Lower lobe of right lung (tissue), 2 donors: ENCODE results near the gene SYT14. TPM values are rescaled to one million over a fixed set of nuclear protein-coding genes. Genes with fewer than 3 reads are reported as not detected.
A peak's percentile ranks its signal among the peaks of the same experiment; 100 is the strongest.

Experiments used
- ATAC-seq, 2 donors: fragments of 200-7000 bp; cut with Tn5 transposase; one replicate each; pipeline ENCODE4 v1.9.1; 2020 to 2022; ENCODE audit warnings: mild to moderate bottlenecking in 2 of 2, moderate library complexity in 2 of 2
- DNase-seq: peaks from one replicate; pipeline ENCODE4 v3.0.0-alpha.2; 2020
- H3K27ac ChIP-seq: fragments of 200-600 bp; one replicate; pipeline ENCODE4 v1.8.0; 2022
- H3K27me3 ChIP-seq: fragments of 200-600 bp; one replicate; pipeline ENCODE4 v1.8.0; 2022; ENCODE audit warnings: low read depth
- H3K36me3 ChIP-seq: fragments of 200-600 bp; one replicate; pipeline ENCODE4 v1.8.0; 2022; ENCODE audit warnings: mild to moderate bottlenecking
- H3K4me1 ChIP-seq: fragments of 200-600 bp; one replicate; pipeline ENCODE4 v1.8.0; 2022
- H3K4me3 ChIP-seq: fragments of 200-600 bp; one replicate; pipeline ENCODE4 v1.8.0; 2022; ENCODE audit warnings: mild to moderate bottlenecking
- H3K9me3 ChIP-seq: fragments of 200-600 bp; one replicate; pipeline ENCODE4 v1.8.0; 2022
- intact Hi-C: fragments of 100-400 bp; cut with DNase I; formaldehyde crosslinking; loops from one replicate; pipeline ENCODE4 v1.11.0; 2022
- total RNA-seq: library from RNA; stranded (reverse); fragmentation: NEBNext Ultra II Directional; extraction: Animal tissue kit (Norgen Biotek cat#: 25700); gene quantifications from one replicate; pipeline ENCODE4 v1.2.1, GENCODE V29; 2021
- TF ChIP-seq, protein P1 (sequence below): fragments of 200-600 bp; IDR thresholded peaks from one replicate; pipeline ENCODE4 v1.8.0; 2022; ENCODE audit warnings: antibody characterized with exemption, mild to moderate bottlenecking
- donor health status: DM: no; HTN: yes; CAD: no; lungs with severe emphysema.

SYT14 gene
- total RNA-seq, 1 donor from 2014 or later = not detected

- Histone ChIP-seq H3K4me1 (no peaks in the 10 kb centered on the region), H3K4me3 (no peak overlapping the region), H3K27ac (no peak overlapping the region), H3K9me3 (no peaks in the 10 kb centered on the region), H3K27me3 (no peaks in the 10 kb centered on the region), H3K36me3 (no peaks in the 10 kb centered on the region)
- intact Hi-C loops = no loop called here
- DNase-seq (no peak), ATAC-seq (no peak)
- TF ChIP-seq, protein P1, sequence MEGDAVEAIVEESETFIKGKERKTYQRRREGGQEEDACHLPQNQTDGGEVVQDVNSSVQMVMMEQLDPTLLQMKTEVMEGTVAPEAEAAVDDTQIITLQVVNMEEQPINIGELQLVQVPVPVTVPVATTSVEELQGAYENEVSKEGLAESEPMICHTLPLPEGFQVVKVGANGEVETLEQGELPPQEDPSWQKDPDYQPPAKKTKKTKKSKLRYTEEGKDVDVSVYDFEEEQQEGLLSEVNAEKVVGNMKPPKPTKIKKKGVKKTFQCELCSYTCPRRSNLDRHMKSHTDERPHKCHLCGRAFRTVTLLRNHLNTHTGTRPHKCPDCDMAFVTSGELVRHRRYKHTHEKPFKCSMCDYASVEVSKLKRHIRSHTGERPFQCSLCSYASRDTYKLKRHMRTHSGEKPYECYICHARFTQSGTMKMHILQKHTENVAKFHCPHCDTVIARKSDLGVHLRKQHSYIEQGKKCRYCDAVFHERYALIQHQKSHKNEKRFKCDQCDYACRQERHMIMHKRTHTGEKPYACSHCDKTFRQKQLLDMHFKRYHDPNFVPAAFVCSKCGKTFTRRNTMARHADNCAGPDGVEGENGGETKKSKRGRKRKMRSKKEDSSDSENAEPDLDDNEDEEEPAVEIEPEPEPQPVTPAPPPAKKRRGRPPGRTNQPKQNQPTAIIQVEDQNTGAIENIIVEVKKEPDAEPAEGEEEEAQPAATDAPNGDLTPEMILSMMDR = no peak
These were observed 187.1 kb downstream of the SYT14 start for GRCh38 chr1:210125143-210125542.

DNA sequence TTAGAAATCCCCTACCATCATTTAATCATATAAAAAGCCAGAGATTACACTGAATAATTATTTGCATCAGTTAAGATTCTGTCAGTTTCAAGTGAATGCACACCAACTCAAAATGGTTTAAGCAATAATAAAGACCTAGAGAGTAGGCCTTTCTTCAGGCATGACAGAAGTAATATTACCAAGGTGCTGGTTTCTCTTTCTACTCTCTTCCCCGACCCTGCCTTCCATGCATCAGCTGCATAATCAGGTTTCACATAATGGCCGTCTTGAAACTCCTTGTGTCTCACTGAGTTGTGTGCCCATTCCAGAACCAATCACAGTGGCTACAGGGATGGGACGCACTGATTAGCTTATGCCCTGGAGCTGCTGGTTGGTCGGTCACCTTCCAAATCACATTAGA is 191.1 kb downstream of the SYT14 start:
- Histone ChIP-seq H3K27me3 (no peaks in the 10 kb centered on the region), H3K27ac (no peak overlapping the region), H3K4me3 (no peak overlapping the region), H3K4me1 (no peaks in the 10 kb centered on the region), H3K36me3 (no peaks in the 10 kb centered on the region), H3K9me3 (no peaks in the 10 kb centered on the region)
- intact Hi-C loops = no loop called here
- no peak for DNase-seq
- TF ChIP-seq, protein P1 = no peak
- ATAC-seq = no peak

- DNase-seq = no peak
- H3K9me3 ChIP-seq = no peaks in the 10 kb centered on the region
- H3K27ac ChIP-seq = no peak overlapping the region
- TF ChIP-seq, protein P1 = no peak
- intact Hi-C loops = no loop called here
- H3K36me3 ChIP-seq = no peaks in the 10 kb centered on the region
- H3K27me3 ChIP-seq = no peaks in the 10 kb centered on the region
- H3K4me1 ChIP-seq = no peaks in the 10 kb centered on the region
- no peak for ATAC-seq
- no peak overlapping the region for H3K4me3 ChIP-seq
These were observed 191.7 kb downstream of the SYT14 start for GRCh38 chr1:210129759-210130158.

GRCh38 chr1:210132582-210132981 is 194.6 kb downstream of the SYT14 start:
- Histone ChIP-seq H3K4me1 (no peaks in the 10 kb centered on the region), H3K9me3 (no peaks in the 10 kb centered on the region), H3K27ac (no peak overlapping the region), H3K36me3 (no peaks in the 10 kb centered on the region), H3K27me3 (no peaks in the 10 kb centered on the region), H3K4me3 (no peak overlapping the region)
- TF ChIP-seq, protein P1 = no peak
- DNase-seq (no peak), ATAC-seq (no peak)
- intact Hi-C loops = no loop called here

DNA sequence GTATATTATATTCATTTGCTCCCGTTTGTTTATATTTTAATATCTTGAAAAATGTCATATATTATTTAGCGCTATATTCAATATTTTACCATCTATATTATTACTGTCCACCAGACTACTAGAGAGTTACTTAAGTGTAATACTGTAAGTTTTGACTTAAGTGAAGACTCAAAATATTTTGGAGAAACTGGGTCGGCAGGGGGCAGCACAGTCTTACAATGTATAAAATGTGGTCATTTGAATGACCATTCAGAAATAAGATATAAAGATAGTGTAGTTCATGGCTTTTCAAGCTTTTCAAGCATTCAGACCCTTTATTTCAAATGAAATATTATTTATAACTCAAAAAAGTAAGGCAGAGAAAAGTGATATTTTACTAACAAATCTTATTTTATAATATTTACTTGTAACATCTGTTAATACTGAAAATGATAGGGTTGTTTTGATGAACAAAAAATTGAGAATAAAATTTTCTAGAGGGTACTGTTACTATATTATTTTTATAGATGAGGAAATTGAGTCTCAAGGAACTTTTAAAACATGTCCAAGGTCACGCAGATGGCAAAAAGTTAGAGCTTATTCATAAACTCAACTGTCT is 205.5 kb downstream of the SYT14 start:
- DNase-seq (peak; percentile 75), ATAC-seq (peak in 1 of 2 donors; percentile 57)
- Histone ChIP-seq H3K9me3 (no peaks in the 10 kb centered on the region), H3K27me3 (no peaks in the 10 kb centered on the region), H3K4me3 (no peak overlapping the region), H3K27ac (no peak overlapping the region), H3K4me1 (no peaks in the 10 kb centered on the region), H3K36me3 (no peaks in the 10 kb centered on the region)
- TF ChIP-seq, protein P1 = peak; percentile 68
- intact Hi-C loops = loop anchor here (5.0 kb wide), 1 partner anchor 169 kb away; no protein-coding TSS in a partner anchor
